GM12878 (cell line): ENCODE results near the gene YWHAG.

ENCODE experiments used
- CTCF ChIP-seq, 3 experiments: IDR thresholded peaks in 2 of 3; conservative IDR thresholded peaks in 1 of 3; 2 replicates each; pipeline ENCODE4 v1.5.1; 2011; ENCODE audit warnings: low read depth in 3 of 3, low read length in 3 of 3, mild to moderate bottlenecking in 3 of 3, control low read depth in 2 of 3, moderate library complexity in 2 of 3, inconsistent platforms in 1 of 3, mixed read lengths in 1 of 3; ENCODE audit not compliant: control insufficient read depth in 2 of 3, insufficient read depth in 1 of 3; ENCODE audit errors: extremely low read depth in 1 of 3
- FOXM1 ChIP-seq: IDR thresholded peaks from 2 replicates; pipeline ENCODE4 v1.6.1; 2012; ENCODE audit warnings: low read depth, mild to moderate bottlenecking, inconsistent platforms, low read length, moderate library complexity
- GABPA ChIP-seq: IDR thresholded peaks from 2 replicates; pipeline ENCODE4 v1.6.1; 2014; ENCODE audit warnings: antibody characterized with exemption, low read depth, mild to moderate bottlenecking, inconsistent platforms
- USF2 ChIP-seq: IDR thresholded peaks from 2 replicates; pipeline ENCODE4 v1.6.1; 2011; ENCODE audit warnings: low read depth, low read length, improper control_type of control experiment, borderline replicate concordance
- ZBTB11 ChIP-seq: fragments of 450-650 bp; formaldehyde crosslinking; IDR thresholded peaks from 2 replicates; pipeline ENCODE4 v1.5.0; 2022; ENCODE audit warnings: mild to moderate bottlenecking, missing genetic modification characterization

- TF ChIP-seq USF2 (no peak), GABPA (no peak), CTCF (IDR thresholded peaks at IDR 0.05 in 2 of 3, conservative IDR thresholded peaks at IDR 0.05 in 1 of 3; ENCODE audit: control insufficient read depth in 2 of 3, extremely low read depth in 1 of 3, insufficient read depth in 1 of 3, low read depth in 3 of 3, low read length in 3 of 3) (no peak), FOXM1 (no peak), ZBTB11 (CRISPR knock-in tag) (no peak)
These were observed 80.3 kb downstream of the YWHAG start for GRCh38 chr7:76278540-76278939.
